Measurements from ENCODE around the gene ERFE. TPM values are rescaled to one million over a fixed set of nuclear protein-coding genes. Genes with fewer than 3 reads are reported as not detected.

ERFE gene
- total RNA-seq, 4 donors from 2014 or later, result 0.39 to 0.66 TPM; not detected in 2

- no peak overlapping the region for H3K27ac ChIP-seq (replicated peaks in 1 of 4)
- H3K36me3 ChIP-seq, result peaks cover 0 to 15% (median 3%) of the 10 kb centered on the region in 4 donors
- DNase-seq (ENCODE audit: extremely low spot score), result no peak
- no peaks in the 10 kb centered on the region for H3K9me3 ChIP-seq
- WGBS, result 96% methylated on average over 4 of the region's 7 CpGs
- intact Hi-C loops (cut with DNase I), result no loop called here
- peaks cover 30 to 52% (median 38%) of the 10 kb centered on the region in 4 donors for H3K4me1 ChIP-seq
- H3K4me3 ChIP-seq, result no peak overlapping the region
- no peaks in the 10 kb centered on the region for H3K27me3 ChIP-seq
- TF ChIP-seq EP300 (IDR thresholded peaks at IDR 0.05), result no peak
- TF ChIP-seq CTCF (IDR thresholded peaks at IDR 0.05), result no peak
- no peak for TF ChIP-seq POLR2AphosphoS5 (IDR thresholded peaks at IDR 0.05)
- no peak for TF ChIP-seq POLR2A (IDR thresholded peaks at IDR 0.05; ENCODE audit: low read depth)
Measured at GRCh38 chr2:238140040-238140439, 18.7 kb upstream of the ERFE start.

- intact Hi-C loops (cut with DNase I), result no loop called here
- no peak overlapping the region for H3K27ac ChIP-seq (replicated peaks in 1 of 4)
- TF ChIP-seq CTCF (IDR thresholded peaks at IDR 0.05) (no peak), POLR2AphosphoS5 (IDR thresholded peaks at IDR 0.05) (no peak), POLR2A (IDR thresholded peaks at IDR 0.05; ENCODE audit: low read depth) (no peak), EP300 (IDR thresholded peaks at IDR 0.05) (no peak)
Measured at GRCh38 chr2:238140721-238141540, 17.8 kb upstream of the ERFE start.

GRCh38 chr2:238141541-238142318 is 17.0 kb upstream of the ERFE start:
- Histone ChIP-seq H3K4me3 (no peak overlapping the region), H3K9me3 (no peaks in the 10 kb centered on the region), H3K27me3 (no peaks in the 10 kb centered on the region), H3K27ac (replicated peaks in 1 of 4) (no peak overlapping the region), H3K4me1 (peaks cover 29 to 52% (median 37%) of the 10 kb centered on the region in 4 donors), H3K36me3 (peaks cover 0 to 15% (median 3%) of the 10 kb centered on the region in 4 donors)
- WGBS, result 79% methylated on average over 10 of the region's 10 CpGs
- TF ChIP-seq CTCF (IDR thresholded peaks at IDR 0.05), result no peak
- no peak for TF ChIP-seq POLR2AphosphoS5 (IDR thresholded peaks at IDR 0.05)
- no peak for TF ChIP-seq POLR2A (IDR thresholded peaks at IDR 0.05; ENCODE audit: low read depth)
- TF ChIP-seq EP300 (IDR thresholded peaks at IDR 0.05), result no peak
- DNase-seq (ENCODE audit: extremely low spot score), result no peak
- intact Hi-C loops (cut with DNase I), result no loop called here

More at GRCh38 chr2:238140721-238141540, 17.8 kb upstream of the ERFE start:
- Histone ChIP-seq H3K4me1 (peaks cover 30 to 52% (median 38%) of the 10 kb centered on the region in 4 donors), H3K9me3 (no peaks in the 10 kb centered on the region), H3K4me3 (no peak overlapping the region), H3K36me3 (peaks cover 0 to 15% (median 3%) of the 10 kb centered on the region in 4 donors), H3K27me3 (no peaks in the 10 kb centered on the region)
- DNase-seq (ENCODE audit: extremely low spot score), result no peak
- 100% methylated on average over 1 of the region's 60 CpGs for WGBS

GRCh38 chr2:238142382-238143205 is 16.2 kb upstream of the ERFE start:
- WGBS, result 91% methylated on average over 11 of the region's 30 CpGs
- H3K9me3 ChIP-seq, result no peaks in the 10 kb centered on the region
- H3K36me3 ChIP-seq, result peaks cover 0 to 15% (median 3%) of the 10 kb centered on the region in 4 donors
- H3K4me1 ChIP-seq, result peaks cover 25 to 45% (median 34%) of the 10 kb centered on the region in 4 donors
- intact Hi-C loops (cut with DNase I), result no loop called here
- no peak for TF ChIP-seq EP300 (IDR thresholded peaks at IDR 0.05)
- no peak for TF ChIP-seq CTCF (IDR thresholded peaks at IDR 0.05)
- no peak for TF ChIP-seq POLR2AphosphoS5 (IDR thresholded peaks at IDR 0.05)
- TF ChIP-seq POLR2A (IDR thresholded peaks at IDR 0.05; ENCODE audit: low read depth), result no peak
- no peak overlapping the region for H3K27ac ChIP-seq (replicated peaks in 1 of 4)
- no peak overlapping the region for H3K4me3 ChIP-seq
- no peak for DNase-seq (ENCODE audit: extremely low spot score)
- H3K27me3 ChIP-seq, result no peaks in the 10 kb centered on the region

All from esophagus muscularis mucosa (tissue), 4 donors.